Measurements from ENCODE around the gene CDK5RAP2.

Gene CDK5RAP2

GRCh38 chr9:120410925-120411501 is 169.0 kb downstream of the CDK5RAP2 start:
- no peak for DNase-seq (ENCODE audit: low spot score in 2 of 2)
- no peaks in the 10 kb centered on the region for H3K27me3 ChIP-seq (ENCODE audit: low read depth)
- H3K4me3 ChIP-seq: no peak overlapping the region
- no peaks in the 10 kb centered on the region for H3K9me3 ChIP-seq
- H3K4me1 ChIP-seq: peaks cover 26% of the 10 kb centered on the region
- peaks cover 42% of the 10 kb centered on the region for H3K36me3 ChIP-seq (replicated peaks)
- in situ Hi-C loops (cut with MboI; ENCODE audit: low sequenced_read_pairs): no loop called here

- peaks cover 16% of the 10 kb centered on the region for H3K4me1 ChIP-seq
- no peaks in the 10 kb centered on the region for H3K9me3 ChIP-seq
- H3K36me3 ChIP-seq (replicated peaks): peaks cover 48% of the 10 kb centered on the region
- H3K4me3 ChIP-seq: no peak overlapping the region
- no peak for DNase-seq (ENCODE audit: low spot score in 2 of 2)
- no peaks in the 10 kb centered on the region for H3K27me3 ChIP-seq (ENCODE audit: low read depth)
- in situ Hi-C loops (cut with MboI; ENCODE audit: low sequenced_read_pairs): no loop called here
These were observed 171.2 kb downstream of the CDK5RAP2 start for GRCh38 chr9:120408680-120409258.

GRCh38 chr9:120405860-120406259 is 174.1 kb downstream of the CDK5RAP2 start:
- Histone ChIP-seq H3K4me3 (no peak overlapping the region), H3K9me3 (no peaks in the 10 kb centered on the region), H3K4me1 (no peaks in the 10 kb centered on the region), H3K36me3 (replicated peaks) (peaks cover 68% of the 10 kb centered on the region), H3K27me3 (ENCODE audit: low read depth) (no peaks in the 10 kb centered on the region)
- DNase-seq (ENCODE audit: low spot score in 2 of 2): no peak
- in situ Hi-C loops (cut with MboI; ENCODE audit: low sequenced_read_pairs): no loop called here

GRCh38 chr9:120405134-120405533 is 174.8 kb downstream of the CDK5RAP2 start:
- no peaks in the 10 kb centered on the region for H3K9me3 ChIP-seq
- in situ Hi-C loops (cut with MboI; ENCODE audit: low sequenced_read_pairs): no loop called here
- no peaks in the 10 kb centered on the region for H3K27me3 ChIP-seq (ENCODE audit: low read depth)
- DNase-seq (ENCODE audit: low spot score in 2 of 2): no peak
- peaks cover 71% of the 10 kb centered on the region for H3K36me3 ChIP-seq (replicated peaks)
- H3K4me3 ChIP-seq: no peak overlapping the region
- no peaks in the 10 kb centered on the region for H3K4me1 ChIP-seq

- H3K4me1 ChIP-seq: no peaks in the 10 kb centered on the region
- in situ Hi-C loops (cut with MboI; ENCODE audit: low sequenced_read_pairs): no loop called here
- no peaks in the 10 kb centered on the region for H3K9me3 ChIP-seq
- H3K4me3 ChIP-seq: no peak overlapping the region
- H3K27me3 ChIP-seq (ENCODE audit: low read depth): no peaks in the 10 kb centered on the region
- DNase-seq (ENCODE audit: low spot score in 2 of 2): no peak
- H3K36me3 ChIP-seq (replicated peaks): peaks cover 69% of the 10 kb centered on the region
These were observed 176.5 kb downstream of the CDK5RAP2 start for GRCh38 chr9:120403543-120403856.

- H3K36me3 ChIP-seq (replicated peaks): peaks cover 69% of the 10 kb centered on the region
- H3K4me3 ChIP-seq: no peak overlapping the region
- no peak for DNase-seq (ENCODE audit: low spot score in 2 of 2)
- no peaks in the 10 kb centered on the region for H3K4me1 ChIP-seq
- in situ Hi-C loops (cut with MboI; ENCODE audit: low sequenced_read_pairs): no loop called here
- no peaks in the 10 kb centered on the region for H3K9me3 ChIP-seq
- no peaks in the 10 kb centered on the region for H3K27me3 ChIP-seq (ENCODE audit: low read depth)
These were observed 177.0 kb downstream of the CDK5RAP2 start for GRCh38 chr9:120402741-120403542.

- Histone ChIP-seq H3K36me3 (replicated peaks) (peaks cover 74% of the 10 kb centered on the region), H3K27me3 (ENCODE audit: low read depth) (no peaks in the 10 kb centered on the region), H3K4me1 (no peaks in the 10 kb centered on the region), H3K9me3 (no peaks in the 10 kb centered on the region), H3K4me3 (no peak overlapping the region)
- in situ Hi-C loops (cut with MboI; ENCODE audit: low sequenced_read_pairs): no loop called here
- DNase-seq (ENCODE audit: low spot score in 2 of 2): no peak
These were observed 180.0 kb downstream of the CDK5RAP2 start for GRCh38 chr9:120399940-120400339.

GRCh38 chr9:120398286-120398685 is 181.7 kb downstream of the CDK5RAP2 start:
- in situ Hi-C loops (cut with MboI; ENCODE audit: low sequenced_read_pairs): no loop called here
- Histone ChIP-seq H3K27me3 (ENCODE audit: low read depth) (no peaks in the 10 kb centered on the region), H3K4me1 (no peaks in the 10 kb centered on the region), H3K36me3 (replicated peaks) (peaks cover 80% of the 10 kb centered on the region), H3K4me3 (no peak overlapping the region), H3K9me3 (no peaks in the 10 kb centered on the region)
- no peak for DNase-seq (ENCODE audit: low spot score in 2 of 2)

GRCh38 chr9:120397453-120397852 is 182.5 kb downstream of the CDK5RAP2 start:
- DNase-seq (ENCODE audit: low spot score in 2 of 2): no peak
- Histone ChIP-seq H3K27me3 (ENCODE audit: low read depth) (no peaks in the 10 kb centered on the region), H3K9me3 (no peaks in the 10 kb centered on the region), H3K36me3 (replicated peaks) (peaks cover 80% of the 10 kb centered on the region), H3K4me1 (no peaks in the 10 kb centered on the region), H3K4me3 (no peak overlapping the region)
- in situ Hi-C loops (cut with MboI; ENCODE audit: low sequenced_read_pairs): no loop called here

- DNase-seq (ENCODE audit: low spot score in 2 of 2): no peak
- in situ Hi-C loops (cut with MboI; ENCODE audit: low sequenced_read_pairs): no loop called here
- no peaks in the 10 kb centered on the region for H3K9me3 ChIP-seq
- no peak overlapping the region for H3K4me3 ChIP-seq
- peaks cover 81% of the 10 kb centered on the region for H3K36me3 ChIP-seq (replicated peaks)
- no peaks in the 10 kb centered on the region for H3K4me1 ChIP-seq
- H3K27me3 ChIP-seq (ENCODE audit: low read depth): no peaks in the 10 kb centered on the region
These were observed 183.0 kb downstream of the CDK5RAP2 start for GRCh38 chr9:120396931-120397330.

GRCh38 chr9:120396418-120396817 is 183.5 kb downstream of the CDK5RAP2 start:
- no peaks in the 10 kb centered on the region for H3K27me3 ChIP-seq (ENCODE audit: low read depth)
- H3K4me3 ChIP-seq: no peak overlapping the region
- H3K9me3 ChIP-seq: no peaks in the 10 kb centered on the region
- H3K4me1 ChIP-seq: no peaks in the 10 kb centered on the region
- in situ Hi-C loops (cut with MboI; ENCODE audit: low sequenced_read_pairs): no loop called here
- DNase-seq (ENCODE audit: low spot score in 2 of 2): no peak
- H3K36me3 ChIP-seq (replicated peaks): peaks cover 86% of the 10 kb centered on the region

GRCh38 chr9:120395376-120395775 is 184.6 kb downstream of the CDK5RAP2 start:
- Histone ChIP-seq H3K4me1 (no peaks in the 10 kb centered on the region), H3K27me3 (ENCODE audit: low read depth) (no peaks in the 10 kb centered on the region), H3K36me3 (replicated peaks) (peaks cover 85% of the 10 kb centered on the region), H3K4me3 (no peak overlapping the region), H3K9me3 (no peaks in the 10 kb centered on the region)
- in situ Hi-C loops (cut with MboI; ENCODE audit: low sequenced_read_pairs): no loop called here
- no peak for DNase-seq (ENCODE audit: low spot score in 2 of 2)

- no peaks in the 10 kb centered on the region for H3K27me3 ChIP-seq (ENCODE audit: low read depth)
- peaks cover 84% of the 10 kb centered on the region for H3K36me3 ChIP-seq (replicated peaks)
- H3K4me3 ChIP-seq: no peak overlapping the region
- no peak for DNase-seq (ENCODE audit: low spot score in 2 of 2)
- no peaks in the 10 kb centered on the region for H3K9me3 ChIP-seq
- no peaks in the 10 kb centered on the region for H3K4me1 ChIP-seq
- in situ Hi-C loops (cut with MboI; ENCODE audit: low sequenced_read_pairs): no loop called here
These were observed 185.8 kb downstream of the CDK5RAP2 start for GRCh38 chr9:120394058-120394669.

GRCh38 chr9:120393386-120394057 is 186.4 kb downstream of the CDK5RAP2 start:
- Histone ChIP-seq H3K36me3 (replicated peaks) (peaks cover 84% of the 10 kb centered on the region), H3K4me3 (no peak overlapping the region), H3K4me1 (no peaks in the 10 kb centered on the region), H3K9me3 (no peaks in the 10 kb centered on the region), H3K27me3 (ENCODE audit: low read depth) (no peaks in the 10 kb centered on the region)
- DNase-seq (ENCODE audit: low spot score in 2 of 2): no peak
- in situ Hi-C loops (cut with MboI; ENCODE audit: low sequenced_read_pairs): no loop called here
